ENCODE measurements around the gene EML4.

GRCh38 chr2:42324244-42324643, 155.1 kb downstream of the EML4 start:
- TF ChIP-seq CTCF (conservative IDR thresholded peaks at IDR 0.05; ENCODE audit: low read depth, low read length) = no peak
- no peak for TF ChIP-seq EZH2 (IDR thresholded peaks at IDR 0.05; ENCODE audit: borderline replicate concordance, low read depth, low read length, poor library complexity, severe bottlenecking)

Data from A673 (cell line).